ENCODE measurements around the gene RAE1. TPM values are rescaled to one million over a fixed set of nuclear protein-coding genes. Genes with fewer than 3 reads are reported as not detected.

Gene RAE1
- total and polyA plus RNA-seq, 2 donors (not counting 3 experiments of a cell fraction or from before 2014, with no cell fraction given): 34.1 to 55.8 TPM

DNA sequence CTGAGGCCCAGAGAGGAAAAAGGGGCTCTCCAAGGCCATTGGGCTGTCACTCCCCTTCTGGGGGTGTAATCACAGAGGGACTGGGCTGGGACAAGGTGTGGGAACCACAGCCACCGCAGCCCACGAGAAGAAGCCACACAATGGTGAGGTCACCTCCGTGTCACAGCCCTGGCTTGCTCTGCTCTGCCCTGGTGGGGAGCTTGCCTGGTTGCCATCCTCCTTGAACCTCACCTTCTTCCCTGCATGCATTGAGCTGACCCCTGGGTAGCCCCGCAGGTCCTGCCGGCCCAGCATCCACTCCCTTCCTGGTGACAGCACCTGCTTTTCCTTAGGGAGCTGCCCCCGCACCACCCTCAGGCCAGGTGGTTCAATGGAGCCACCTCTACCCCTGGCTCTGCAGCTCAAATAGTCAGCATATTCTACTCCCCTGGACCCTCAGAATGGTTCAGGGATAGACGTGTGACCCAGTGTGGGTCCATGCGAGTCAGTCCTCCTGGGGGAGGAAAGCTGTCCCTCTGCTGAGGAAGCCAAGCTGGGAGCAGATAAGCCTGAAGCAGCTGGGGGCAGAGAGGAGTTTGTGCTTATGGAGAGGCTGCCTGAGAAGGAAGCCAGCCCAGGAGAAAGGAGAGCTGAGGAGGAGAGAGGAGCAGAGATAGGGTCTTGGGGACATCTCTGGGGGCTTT, 61.4 kb downstream of the RAE1 start:
- Histone ChIP-seq H3K27ac (ENCODE audit: insufficient read depth, low read depth, low read length) (no peak overlapping the region), H3K9ac (replicated peaks; ENCODE audit: extremely low read depth, insufficient read depth, low read length) (no peak overlapping the region), H3K9me1 (replicated peaks; ENCODE audit: control insufficient read depth, extremely low read depth, insufficient read depth, low read length) (no peaks in the 10 kb centered on the region), H3K9me3 (replicated peaks; ENCODE audit: control insufficient read depth, insufficient read depth, low read length) (no peaks in the 10 kb centered on the region), H3K36me3 (ENCODE audit: control insufficient read depth in 2 of 2, extremely low read depth in 1 of 2, insufficient read depth in 2 of 2, low read length in 2 of 2) (peaks cover 0 to 11% of the 10 kb centered on the region in 2 experiments), H2AFZ (ENCODE audit: low read depth, low read length) (no peak overlapping the region), H3K4me3 (replicated peaks in 1 of 3; ENCODE audit: insufficient read depth in 1 of 3, low read depth in 1 of 3, low read length in 3 of 3) (no peak overlapping the region), H3K27me3 (ENCODE audit: control insufficient read depth in 2 of 2, insufficient read depth in 2 of 2, low read length in 2 of 2) (no peaks in the 10 kb centered on the region), H3K4me1 (ENCODE audit: control insufficient read depth, extremely low read depth, insufficient read depth, low read length) (no peaks in the 10 kb centered on the region), H3K4me2 (ENCODE audit: insufficient read depth, low read length) (no peak overlapping the region), H4K20me1 (replicated peaks; ENCODE audit: control insufficient read depth, extremely low read depth, insufficient read depth, low read length) (no peaks in the 10 kb centered on the region), H3K79me2 (ENCODE audit: control insufficient read depth, insufficient read depth, low read length) (no peaks in the 10 kb centered on the region)
- dilution Hi-C loops (cut with MboI; ENCODE audit: extremely low pct_ligation_motif_present, low sequenced_read_pairs) (no loop called here), intact Hi-C loops (cut with micrococcal nuclease) (no loop called here)
- POLR2A ChIA-PET: no interaction called here
- no peak for DNase-seq (ENCODE audit: low read depth, low spot score)
- no TSS peak for BruUV-seq (replicated peaks)
- no peak for FAIRE-seq
- CTCF ChIA-PET: interaction anchor here (1.2 to 1.3 kb wide), 2 partner anchors 31 to 86 kb away, joined by 3 to 4 read pairs; no protein-coding TSS in a partner anchor
- TF ChIP-seq POLR2A (IDR thresholded peaks at IDR 0.05; ENCODE audit: low read depth, low read length): no peak
- no peak for TF ChIP-seq JUN (IDR thresholded peaks at IDR 0.05; ENCODE audit: borderline replicate concordance, insufficient read depth, insufficient read length, low read depth)
- TF ChIP-seq MAX (IDR thresholded peaks at IDR 0.05; ENCODE audit: insufficient read depth, insufficient read length): no peak
- no peak for TF ChIP-seq EZH2 (IDR thresholded peaks at IDR 0.05; ENCODE audit: borderline replicate concordance, low read depth, low read length, severe bottlenecking)
- TF ChIP-seq FOS (IDR thresholded peaks at IDR 0.05; ENCODE audit: borderline replicate concordance, insufficient read depth, low read length): no peak
- TF ChIP-seq, protein P1, sequence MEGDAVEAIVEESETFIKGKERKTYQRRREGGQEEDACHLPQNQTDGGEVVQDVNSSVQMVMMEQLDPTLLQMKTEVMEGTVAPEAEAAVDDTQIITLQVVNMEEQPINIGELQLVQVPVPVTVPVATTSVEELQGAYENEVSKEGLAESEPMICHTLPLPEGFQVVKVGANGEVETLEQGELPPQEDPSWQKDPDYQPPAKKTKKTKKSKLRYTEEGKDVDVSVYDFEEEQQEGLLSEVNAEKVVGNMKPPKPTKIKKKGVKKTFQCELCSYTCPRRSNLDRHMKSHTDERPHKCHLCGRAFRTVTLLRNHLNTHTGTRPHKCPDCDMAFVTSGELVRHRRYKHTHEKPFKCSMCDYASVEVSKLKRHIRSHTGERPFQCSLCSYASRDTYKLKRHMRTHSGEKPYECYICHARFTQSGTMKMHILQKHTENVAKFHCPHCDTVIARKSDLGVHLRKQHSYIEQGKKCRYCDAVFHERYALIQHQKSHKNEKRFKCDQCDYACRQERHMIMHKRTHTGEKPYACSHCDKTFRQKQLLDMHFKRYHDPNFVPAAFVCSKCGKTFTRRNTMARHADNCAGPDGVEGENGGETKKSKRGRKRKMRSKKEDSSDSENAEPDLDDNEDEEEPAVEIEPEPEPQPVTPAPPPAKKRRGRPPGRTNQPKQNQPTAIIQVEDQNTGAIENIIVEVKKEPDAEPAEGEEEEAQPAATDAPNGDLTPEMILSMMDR (IDR thresholded peaks at IDR 0.05; ENCODE audit: extremely low read depth in 1 of 2, insufficient read depth in 1 of 2, low read depth in 1 of 2, low read length in 2 of 2): no peak
- TF ChIP-seq MYC (IDR thresholded peaks at IDR 0.05; ENCODE audit: low read depth, low read length): no peak
- no peak for TF ChIP-seq GATA2 (IDR thresholded peaks at IDR 0.05; ENCODE audit: insufficient read depth, insufficient read length, low read depth, low read length)
- TF ChIP-seq POLR2AphosphoS5 (IDR thresholded peaks at IDR 0.05; ENCODE audit: insufficient read depth, low read depth, low read length): no peak
